ENCODE results near the gene SMOC2.
"Not testable (repeated sequence)": the region's sequence is repeated elsewhere in the genome, so short reads cannot be mapped to it uniquely, and the experiment has no call there.

SMOC2 gene

DNA sequence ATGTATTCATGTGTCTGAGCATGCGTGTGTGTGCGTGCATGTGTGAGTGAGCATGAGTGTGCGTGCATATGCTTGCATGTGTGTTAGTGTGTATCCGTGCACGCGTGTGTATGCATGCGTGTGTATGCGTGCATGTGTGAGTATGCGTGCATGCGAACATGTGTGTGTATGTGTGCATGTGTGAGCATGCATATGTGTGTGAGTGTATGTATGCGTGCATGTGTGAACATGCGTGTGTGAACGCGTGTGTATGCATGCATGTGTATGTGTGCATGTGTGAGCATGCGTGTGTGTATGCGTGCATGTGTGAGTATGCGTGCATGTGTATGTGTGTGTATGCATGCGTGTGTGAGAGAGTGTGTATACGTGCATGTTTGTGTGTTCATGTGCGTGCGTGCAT lies 77.9 kb downstream of the SMOC2 start:
- DNase-seq (ENCODE audit: low spot score), result no peak

GRCh38 chr6:168520233-168520632 lies 79.2 kb downstream of the SMOC2 start:
- no peak for DNase-seq (ENCODE audit: low spot score)

DNA sequence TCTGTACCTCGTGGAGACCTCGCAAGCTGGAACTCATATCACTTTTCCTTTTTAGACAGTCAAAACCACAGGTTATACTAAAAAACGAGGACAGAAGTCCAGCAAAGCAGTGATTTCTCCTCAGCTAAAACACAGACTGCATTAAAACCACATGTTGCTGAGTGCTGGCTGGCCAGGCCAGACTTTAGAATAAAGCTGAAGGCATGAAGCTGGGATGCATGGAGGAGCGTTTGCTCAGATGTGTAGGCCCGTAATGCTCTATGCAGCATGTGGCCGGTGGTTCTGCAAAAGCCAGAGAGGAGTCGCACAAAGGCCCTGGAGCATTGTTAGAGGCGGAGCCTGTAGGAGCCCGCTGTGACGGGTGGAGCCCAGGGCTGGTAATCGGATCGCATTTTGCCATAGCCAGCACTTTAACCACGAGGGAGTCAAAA lies 83.6 kb downstream of the SMOC2 start:
- no peak for DNase-seq (ENCODE audit: low spot score)

GRCh38 chr6:168525114-168525513 lies 84.1 kb downstream of the SMOC2 start:
- no peak for DNase-seq (ENCODE audit: low spot score)

- DNase-seq (ENCODE audit: low spot score), result no peak
These were observed 85.1 kb downstream of the SMOC2 start for GRCh38 chr6:168525926-168526630.

DNA sequence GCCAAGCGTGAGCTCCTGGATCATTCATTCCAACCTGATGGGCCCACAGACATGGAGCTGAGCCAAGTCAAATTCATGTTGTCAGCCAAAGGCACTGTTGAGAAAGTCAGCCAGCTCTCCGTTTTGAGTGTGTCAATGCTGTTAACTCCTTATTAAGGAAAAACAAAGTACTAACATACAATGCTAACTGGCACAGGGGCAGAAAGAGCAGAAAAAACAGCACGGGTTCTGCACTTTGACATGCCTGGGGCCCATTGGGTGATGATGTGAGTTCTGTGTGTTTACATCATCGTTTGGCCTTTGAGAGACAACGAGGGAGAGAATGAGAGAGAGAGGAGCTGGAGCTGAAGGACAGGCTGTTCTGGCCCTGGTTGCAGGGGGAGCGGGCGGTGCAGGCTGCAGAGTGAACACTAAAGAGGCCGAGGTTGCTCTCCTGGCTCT lies 85.9 kb downstream of the SMOC2 start:
- no peak for DNase-seq (ENCODE audit: low spot score)

DNA sequence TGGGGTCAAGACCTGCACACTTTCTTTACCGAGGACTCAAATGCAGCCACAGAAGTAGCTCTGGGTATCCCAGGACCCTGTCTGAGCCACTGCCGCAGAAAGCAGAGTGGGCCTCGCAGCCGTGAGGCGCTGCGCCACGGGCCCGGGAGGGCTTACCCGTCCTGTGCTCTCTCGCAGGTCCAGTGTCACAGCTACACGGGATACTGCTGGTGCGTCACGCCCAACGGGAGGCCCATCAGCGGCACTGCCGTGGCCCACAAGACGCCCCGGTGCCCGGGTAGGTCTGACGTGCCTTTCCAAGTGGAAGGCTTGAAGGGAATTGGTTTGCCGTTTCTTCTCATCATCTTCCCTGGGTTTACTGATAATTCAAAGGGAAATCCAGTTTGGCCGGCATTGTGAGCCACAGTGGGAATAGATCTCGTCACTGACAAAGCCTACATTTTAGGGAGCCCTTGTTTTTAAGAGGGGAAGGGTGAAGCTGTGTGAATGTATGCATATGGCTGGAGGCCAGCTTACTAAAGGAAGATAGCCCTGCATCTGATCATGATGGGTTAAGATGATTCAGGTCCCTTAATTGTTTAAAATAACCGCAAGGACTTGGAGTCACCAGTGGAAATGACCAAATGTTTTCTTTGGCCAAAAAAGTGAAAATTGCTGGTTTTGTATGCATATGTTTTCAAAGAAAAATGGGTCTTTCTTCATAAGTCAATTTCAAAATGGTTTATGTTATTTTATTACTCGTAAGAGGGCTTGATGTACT lies 86.6 kb downstream of the SMOC2 start:
- DNase-seq (ENCODE audit: low spot score), result no peak

- no peak for DNase-seq (ENCODE audit: low spot score)
These were observed 87.6 kb downstream of the SMOC2 start for GRCh38 chr6:168528474-168529095.

GRCh38 chr6:168529214-168529613 lies 88.2 kb downstream of the SMOC2 start:
- DNase-seq (ENCODE audit: low spot score), result no peak

DNA sequence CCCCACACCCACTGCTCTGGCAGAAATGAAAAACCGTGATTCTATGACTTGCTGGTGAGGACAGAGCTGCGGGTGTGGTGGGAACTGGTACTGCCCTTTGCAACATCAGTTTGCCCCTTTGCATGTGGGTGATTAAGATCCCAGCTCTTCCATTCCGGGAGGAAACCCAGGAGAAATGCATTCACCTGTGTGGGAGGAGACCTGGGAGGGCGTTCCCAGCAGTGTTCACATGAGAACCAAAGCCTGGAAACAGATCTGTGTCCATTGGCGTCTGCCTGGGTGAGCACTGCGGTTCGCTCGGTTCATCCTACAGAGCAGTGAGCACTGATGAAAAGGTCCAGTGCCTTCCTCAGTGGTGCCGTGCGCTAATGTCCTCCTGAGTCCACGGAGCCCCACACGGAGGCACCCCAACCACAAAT lies 89.7 kb downstream of the SMOC2 start:
- DNase-seq (ENCODE audit: low spot score), result no peak

GRCh38 chr6:168532070-168532469 lies 91.1 kb downstream of the SMOC2 start:
- no peak for DNase-seq (ENCODE audit: low spot score)

GRCh38 chr6:168533414-168533813 lies 92.4 kb downstream of the SMOC2 start:
- DNase-seq (ENCODE audit: low spot score), result no peak

DNA sequence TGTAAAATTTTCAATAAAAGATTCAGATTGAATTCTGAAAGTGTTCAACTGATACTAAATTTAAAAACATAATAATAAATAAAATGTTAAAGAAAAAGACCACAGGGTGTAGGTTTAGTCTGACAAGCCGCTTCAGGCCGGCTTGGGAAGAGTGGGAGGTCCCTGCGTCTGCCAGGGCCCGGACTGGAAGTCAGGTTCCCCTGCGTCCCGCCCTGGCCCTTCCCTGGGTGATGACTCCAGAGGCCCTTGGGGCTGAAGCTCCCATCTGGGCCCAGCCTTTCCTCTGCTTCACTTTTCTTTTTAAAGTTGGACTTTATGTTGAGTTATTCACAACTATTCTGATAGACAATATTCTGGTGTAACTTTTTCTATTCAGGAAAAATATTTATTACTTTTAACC lies 93.3 kb downstream of the SMOC2 start:
- DNase-seq (ENCODE audit: low spot score), result no peak

- no peak for DNase-seq (ENCODE audit: low spot score)
These were observed 94.7 kb downstream of the SMOC2 start for GRCh38 chr6:168535711-168536110.

DNA sequence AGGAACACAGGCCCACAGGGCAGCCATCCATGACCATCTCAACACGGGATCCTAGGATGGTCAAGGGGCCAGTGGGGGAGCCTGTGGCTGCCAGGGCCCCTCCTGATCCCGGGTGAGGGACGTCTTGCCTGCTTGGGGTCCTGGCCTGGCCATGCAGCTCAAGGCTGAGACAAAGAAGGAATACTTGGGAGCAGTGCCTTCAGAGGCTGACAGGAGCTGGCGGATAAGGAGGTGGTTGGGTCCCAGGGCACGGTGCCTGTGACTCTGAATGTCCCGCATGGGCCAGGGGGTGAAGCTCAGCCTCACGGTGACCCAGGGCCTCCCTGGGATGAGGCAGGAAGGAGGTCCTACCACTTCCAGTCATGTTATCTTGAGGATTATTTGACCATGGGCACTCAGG lies 95.2 kb downstream of the SMOC2 start:
- no peak for DNase-seq (ENCODE audit: low spot score)

DNA sequence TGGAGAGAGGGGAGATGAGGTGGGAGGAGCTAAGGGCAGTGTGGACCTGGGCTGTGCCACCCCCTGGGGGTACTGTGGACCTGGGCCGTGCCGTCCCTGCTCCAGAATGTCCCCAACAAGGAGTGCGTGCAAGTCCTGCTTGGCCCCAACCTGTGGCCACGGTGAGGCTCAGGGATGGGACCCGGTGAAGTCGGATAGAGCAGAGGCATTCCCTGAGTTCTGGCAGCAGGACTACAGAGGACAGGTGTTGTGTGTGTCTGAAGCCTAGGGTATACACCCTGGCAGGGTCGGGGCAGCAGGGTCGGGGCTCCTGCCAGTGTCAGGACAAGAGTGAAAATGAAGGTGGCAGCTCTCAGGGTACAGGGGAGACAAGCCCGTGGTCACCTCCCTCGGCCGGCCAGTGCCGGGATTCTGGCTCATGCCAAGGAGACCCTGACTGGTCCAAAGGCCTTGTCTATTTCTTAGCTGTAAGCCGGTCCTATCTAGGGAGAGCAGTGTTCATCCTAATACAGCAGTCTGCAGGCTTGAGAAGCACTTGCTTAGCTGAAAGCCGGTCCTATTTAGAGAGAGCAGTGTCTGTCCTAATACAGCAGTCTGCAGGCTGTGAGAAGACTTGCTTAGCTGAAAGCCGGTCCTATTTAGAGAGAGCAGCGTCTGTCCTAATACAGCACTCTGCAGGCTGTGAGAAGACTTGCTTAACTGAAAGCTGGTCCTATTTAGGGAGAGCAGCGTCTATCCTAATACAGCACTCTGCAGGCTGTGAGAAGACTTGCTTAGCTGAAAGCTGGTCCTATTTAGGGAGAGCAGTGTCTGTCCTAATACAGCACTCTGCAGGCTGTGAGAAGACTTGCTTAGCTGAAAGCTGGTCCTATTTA lies 95.9 kb downstream of the SMOC2 start:
- no peak for DNase-seq (ENCODE audit: low spot score)

DNA sequence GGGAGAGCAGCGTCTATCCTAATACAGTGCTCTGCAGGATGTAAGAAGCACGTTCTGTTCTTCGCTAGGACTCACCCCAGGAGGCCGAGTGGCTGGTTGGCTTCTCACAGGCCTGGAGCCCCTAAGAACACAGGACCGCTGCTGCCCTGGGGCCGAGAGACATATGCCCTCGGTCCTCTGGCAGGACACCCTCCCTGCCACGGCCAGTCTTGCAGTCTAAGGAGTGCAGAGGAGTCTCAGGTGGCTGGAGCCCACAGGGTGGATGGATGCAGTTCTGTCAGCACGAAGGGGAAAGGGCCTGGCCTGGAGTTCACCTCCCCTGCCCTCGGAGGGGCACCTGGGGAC lies 96.5 kb downstream of the SMOC2 start:
- no peak for DNase-seq (ENCODE audit: low spot score)

- not testable (repeated sequence) for DNase-seq (ENCODE audit: low spot score)
These were observed 97.4 kb downstream of the SMOC2 start for GRCh38 chr6:168538188-168538891.

DNA sequence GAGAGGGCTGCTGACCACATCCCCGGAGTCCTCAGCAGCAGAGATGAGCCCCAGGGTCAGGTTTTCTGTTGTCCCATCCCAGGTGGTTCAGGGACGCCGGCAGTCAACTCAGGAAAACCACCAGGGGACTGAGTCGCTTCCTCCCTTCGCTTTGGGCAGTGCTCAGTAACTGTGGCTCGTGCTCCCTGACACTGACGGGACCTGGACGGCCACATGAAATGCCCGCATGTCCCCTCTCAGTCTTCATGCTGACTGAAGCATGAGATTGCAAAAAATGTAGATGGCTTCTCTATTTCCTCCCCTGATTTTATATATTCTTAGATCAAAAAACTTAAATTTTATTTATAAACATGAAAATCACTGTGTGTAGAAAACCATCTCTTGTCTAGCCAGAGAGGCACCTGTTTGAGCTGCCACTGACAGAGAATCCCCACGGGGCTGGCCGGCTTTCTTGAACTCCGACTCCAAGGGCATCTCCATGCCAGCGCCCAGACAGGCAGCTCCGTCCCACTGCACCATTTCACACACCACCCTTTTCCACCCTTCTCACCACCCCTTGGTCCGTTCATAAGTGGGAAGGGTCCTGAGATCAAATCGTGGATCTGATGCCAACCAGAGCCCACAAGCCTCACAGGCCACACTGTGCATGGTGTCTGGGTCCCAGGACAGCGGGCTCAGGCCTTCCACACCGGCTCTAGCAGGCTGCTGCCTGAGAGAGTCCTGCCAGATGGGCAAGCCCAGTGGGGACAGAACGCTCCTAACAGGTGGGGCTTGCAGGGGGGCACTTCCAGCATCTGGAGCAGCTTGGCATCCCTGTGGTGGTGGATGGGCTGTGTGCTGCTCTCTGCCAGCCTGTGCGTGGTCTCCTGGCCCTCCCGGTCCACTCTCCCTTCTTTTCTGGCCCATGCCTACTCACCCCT lies 98.2 kb downstream of the SMOC2 start:
- no peak for DNase-seq (ENCODE audit: low spot score)

DNA sequence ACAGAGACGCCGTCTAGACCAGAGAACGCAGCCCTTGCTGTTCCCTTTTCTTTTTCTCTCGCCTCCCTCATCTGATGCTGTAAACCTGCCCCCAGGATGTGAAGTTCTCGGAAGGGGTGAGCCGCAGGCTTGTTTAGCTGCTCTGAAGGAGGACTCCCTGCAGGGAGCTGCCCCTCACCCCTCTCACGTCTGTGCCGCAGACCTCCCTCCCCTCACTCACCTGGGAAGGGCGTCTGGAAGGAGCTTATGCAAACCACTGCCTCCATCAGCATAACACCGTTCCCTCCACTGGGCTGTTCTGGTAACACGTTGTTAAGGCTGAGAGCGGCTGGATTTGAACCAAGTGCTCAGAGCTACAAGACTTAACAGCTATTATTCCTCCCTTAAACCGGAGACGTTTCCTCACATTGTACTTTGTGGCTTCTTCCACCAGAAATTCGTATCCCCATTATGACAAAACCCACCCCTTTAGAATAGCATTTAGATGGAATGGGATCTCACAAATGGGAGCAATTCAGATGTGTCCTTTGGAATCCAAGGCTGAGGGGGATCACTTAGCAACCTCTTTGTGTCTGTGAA lies 99.8 kb downstream of the SMOC2 start:
- no peak for DNase-seq (ENCODE audit: low spot score)

All from RKO (cell line).